ENCODE measurements around the gene PCDH11X.
"Not testable (repeated sequence)": the region's sequence is repeated elsewhere in the genome, so short reads cannot be mapped to it uniquely, and the experiment has no call there.

GRCh38 chrX:91747446-91747845, 31.7 kb upstream of the PCDH11X start:
- TF ChIP-seq, protein P1, sequence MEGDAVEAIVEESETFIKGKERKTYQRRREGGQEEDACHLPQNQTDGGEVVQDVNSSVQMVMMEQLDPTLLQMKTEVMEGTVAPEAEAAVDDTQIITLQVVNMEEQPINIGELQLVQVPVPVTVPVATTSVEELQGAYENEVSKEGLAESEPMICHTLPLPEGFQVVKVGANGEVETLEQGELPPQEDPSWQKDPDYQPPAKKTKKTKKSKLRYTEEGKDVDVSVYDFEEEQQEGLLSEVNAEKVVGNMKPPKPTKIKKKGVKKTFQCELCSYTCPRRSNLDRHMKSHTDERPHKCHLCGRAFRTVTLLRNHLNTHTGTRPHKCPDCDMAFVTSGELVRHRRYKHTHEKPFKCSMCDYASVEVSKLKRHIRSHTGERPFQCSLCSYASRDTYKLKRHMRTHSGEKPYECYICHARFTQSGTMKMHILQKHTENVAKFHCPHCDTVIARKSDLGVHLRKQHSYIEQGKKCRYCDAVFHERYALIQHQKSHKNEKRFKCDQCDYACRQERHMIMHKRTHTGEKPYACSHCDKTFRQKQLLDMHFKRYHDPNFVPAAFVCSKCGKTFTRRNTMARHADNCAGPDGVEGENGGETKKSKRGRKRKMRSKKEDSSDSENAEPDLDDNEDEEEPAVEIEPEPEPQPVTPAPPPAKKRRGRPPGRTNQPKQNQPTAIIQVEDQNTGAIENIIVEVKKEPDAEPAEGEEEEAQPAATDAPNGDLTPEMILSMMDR (IDR thresholded peaks at IDR 0.05; ENCODE audit: insufficient read depth, low read length, poor library complexity, severe bottlenecking): not testable (repeated sequence)
- TF ChIP-seq EZH2phosphoT487 (conservative IDR thresholded peaks at IDR 0.05; ENCODE audit: low read length): not testable (repeated sequence)
